ENCODE measurements around the gene TFEC.

DNA sequence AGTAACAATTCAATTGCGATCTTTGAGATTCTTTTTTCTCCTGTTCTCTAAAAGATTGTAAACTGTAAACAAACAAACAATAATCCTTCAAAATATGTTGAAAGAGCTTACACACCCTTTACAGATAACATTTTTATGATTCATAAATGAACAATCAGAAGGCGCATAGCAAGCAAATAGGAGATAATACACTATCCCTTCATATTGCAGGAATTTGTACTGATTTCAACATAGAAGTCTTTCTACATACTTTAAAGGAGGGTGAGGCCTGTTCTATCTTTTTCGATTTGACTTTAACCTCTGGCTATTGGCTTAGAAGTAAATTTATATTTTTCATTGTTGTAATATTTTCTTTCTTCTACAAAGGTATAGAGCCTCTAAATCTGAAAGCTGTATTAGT lies 57.2 kb downstream of the TFEC start:
- no peak for TF ChIP-seq SUZ12 (IDR thresholded peaks at IDR 0.05; ENCODE audit: extremely low read depth, insufficient read depth, insufficient read length)
- TF ChIP-seq YY1 (IDR thresholded peaks at IDR 0.05; ENCODE audit: insufficient read depth, insufficient read length), result no peak
